HG03175 (cell line): ENCODE measurements around the gene ZNF44.
"Not testable (repeated sequence)": the region's sequence is repeated elsewhere in the genome, so short reads cannot be mapped to it uniquely, and the experiment has no call there.

ENCODE experiments used
- ATAC-seq: cut with Tn5 transposase; IDR thresholded peaks from one replicate; pipeline ENCODE4 v1.9.1; 2021; ENCODE audit warnings: mild to moderate bottlenecking, moderate library complexity; ENCODE audit not compliant: unreplicated experiment

ZNF44 gene

DNA sequence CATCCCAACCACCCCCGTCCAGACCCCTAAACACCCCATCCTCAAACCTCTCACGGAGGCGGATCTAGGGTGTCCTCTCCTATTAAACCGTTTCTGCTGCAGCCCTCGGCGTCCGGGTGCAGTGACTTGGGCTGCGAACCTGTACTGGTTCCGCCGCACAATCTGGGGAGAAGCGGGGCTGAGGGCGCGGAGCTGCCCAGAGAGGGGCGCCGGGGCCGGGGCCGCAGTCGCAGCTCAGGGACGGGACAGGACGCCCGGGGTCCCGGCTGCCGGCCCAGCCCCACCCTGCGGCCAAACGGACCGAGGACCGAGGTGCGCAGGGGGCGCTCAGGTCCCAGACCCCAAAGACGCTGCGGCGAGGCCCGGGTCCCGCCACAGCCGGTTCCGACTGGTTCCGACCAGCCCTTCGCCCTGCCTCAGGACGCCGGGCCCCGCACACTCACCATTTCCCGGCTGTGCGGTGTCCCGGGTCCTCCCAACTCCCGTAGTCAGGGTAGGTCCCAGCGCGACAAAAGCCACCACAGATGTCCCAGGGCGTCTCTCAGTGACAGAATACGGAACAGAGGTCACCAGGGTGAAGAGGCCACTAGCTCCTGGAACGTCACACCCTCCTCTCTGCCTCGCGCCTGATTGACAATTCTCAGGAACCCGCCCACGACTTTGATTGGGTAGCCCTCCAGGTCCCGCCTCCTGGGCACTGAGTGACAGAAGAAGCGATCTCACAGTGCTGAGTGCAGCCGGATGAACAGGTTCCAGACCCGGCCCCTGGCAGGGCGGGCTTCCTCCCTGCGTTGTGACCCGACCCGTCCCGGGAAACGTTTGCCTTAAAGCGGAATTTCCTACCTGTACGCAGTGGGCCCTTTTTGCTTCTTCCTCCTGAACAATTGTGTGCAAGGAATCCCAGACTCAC is at the start of gene ZNF44:
ZNF44 (minus strand) TSS at position 635 of the 910 bp plus-strand sequence; CDS start at position 446, 189 bp downstream.
- ATAC-seq = peak; percentile 93

DNA sequence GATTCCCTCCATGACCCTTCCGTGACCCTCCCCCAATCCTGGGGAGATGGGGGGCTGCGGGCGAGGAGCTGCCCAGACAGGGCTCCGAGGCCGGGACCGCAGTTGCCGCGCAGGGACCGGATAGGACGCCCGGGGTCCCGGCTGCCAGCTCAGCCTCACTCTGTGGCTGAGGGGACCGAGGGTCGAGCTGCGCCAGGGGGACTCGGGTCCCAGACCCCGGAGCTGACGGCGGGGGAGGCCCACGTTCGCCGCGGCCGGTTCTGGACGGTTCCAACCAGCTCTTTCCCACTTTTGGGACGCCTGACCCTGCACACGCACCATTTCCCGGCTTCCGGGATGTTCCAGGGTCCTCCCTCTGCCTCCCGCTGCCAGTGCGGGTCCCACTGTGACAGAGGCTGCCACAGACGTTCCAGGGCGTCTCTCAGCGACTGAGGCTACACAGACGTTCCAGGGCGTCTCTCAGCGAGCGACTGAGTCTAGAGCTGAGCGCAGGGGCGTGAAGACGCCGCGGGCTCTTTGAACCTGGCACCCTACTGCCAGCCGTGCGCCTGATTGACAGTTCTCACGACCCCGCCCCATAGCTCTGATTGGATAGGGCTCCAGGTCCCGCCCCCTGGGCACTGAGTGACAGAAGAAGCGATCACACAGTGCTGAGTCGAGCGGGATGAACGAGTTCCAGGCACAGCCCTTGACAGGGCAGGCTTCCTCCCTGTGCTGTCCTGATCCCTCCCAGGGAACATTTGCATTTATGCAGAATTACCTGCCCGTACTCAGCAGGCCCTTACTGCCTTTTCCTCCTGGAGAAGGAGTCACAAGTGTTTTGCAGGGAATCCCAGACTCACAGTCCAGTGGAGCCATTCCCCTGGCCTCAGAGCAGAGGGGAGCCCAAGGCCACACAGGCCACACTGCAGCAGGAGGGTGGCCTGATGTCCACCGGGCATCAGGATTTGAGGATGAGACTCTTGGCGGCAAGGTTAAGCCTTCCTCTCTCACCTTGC is 38.8 kb upstream of the ZNF44 start, which contains the start of gene ZNF563:
ZNF563 (minus strand) TSS at position 472 of the 998 bp plus-strand sequence; CDS start at position 321, 151 bp downstream.
- ATAC-seq = peak; percentile 97

DNA sequence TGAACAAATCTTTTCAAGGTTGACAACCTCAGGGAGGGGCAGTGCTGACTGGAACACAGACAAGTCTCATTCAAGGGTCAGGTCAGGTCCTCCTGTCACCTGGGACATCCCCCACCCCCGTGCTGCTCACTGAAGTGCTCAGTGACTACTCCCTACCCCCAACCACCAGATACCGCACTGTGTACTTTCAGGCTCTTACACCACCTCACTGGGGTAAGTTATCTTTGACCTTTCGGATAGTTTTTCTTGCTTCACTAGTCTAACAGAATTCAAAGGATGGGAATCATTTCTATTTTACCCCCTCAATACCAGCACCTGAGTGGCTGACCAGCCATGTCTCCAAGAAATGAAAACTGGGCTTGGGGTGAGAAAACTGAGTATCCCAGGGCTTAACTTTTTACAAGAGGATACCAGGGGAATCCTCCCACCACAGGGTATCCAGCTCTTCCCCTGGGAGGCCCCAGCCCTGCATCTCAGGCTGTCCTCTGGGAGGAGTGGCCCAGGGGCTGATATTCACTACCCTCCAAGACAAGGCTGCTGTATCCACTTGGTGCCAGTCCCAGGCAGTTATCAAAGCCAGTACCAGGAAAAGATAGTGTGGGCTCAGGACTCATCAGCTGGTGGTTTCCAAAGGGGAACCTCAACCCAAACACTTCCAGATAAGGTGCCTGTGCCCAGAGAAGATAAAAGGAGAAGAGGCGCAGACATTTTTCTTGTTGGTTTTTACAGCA is 36.7 kb upstream of the ZNF44 start:
- ATAC-seq = no peak

DNA sequence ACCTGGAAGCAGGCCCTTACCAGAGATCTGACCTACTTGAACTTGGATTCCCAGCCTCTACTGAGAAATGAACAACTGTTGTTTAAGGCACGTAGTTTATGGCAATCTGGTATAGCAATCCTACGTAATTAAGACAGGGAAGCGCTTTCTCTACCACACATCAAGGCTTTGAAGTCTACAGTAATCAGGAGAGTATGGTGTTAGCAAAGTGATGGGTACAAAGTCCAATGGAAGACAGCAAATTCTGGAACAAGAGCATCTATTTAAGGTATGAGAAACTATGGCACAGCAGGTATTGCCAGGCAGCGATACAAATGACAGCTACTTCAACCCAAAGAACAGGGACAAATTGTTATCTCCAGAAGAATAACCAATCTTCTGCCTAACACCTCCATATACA is 35.7 kb upstream of the ZNF44 start:
- no peak for ATAC-seq

DNA sequence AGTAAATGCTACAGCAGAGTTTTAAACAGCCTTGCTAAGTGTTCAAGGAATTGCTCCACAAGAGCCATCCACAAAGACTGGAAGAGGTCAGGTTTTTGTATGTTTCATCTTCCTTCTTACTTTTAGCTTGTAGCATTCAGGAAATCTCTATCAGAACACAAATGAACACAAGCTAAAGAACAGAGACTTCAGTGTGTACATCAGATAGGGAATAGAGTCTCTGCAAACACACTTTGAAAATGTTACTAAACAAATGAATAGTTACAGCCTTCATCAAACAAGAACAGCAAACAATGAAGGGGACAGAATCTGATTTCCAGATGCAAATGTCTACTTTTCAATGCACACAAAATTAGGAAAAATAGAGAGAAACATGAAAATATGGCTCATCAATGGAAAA is 31.0 kb upstream of the ZNF44 start:
- ATAC-seq = no peak

DNA sequence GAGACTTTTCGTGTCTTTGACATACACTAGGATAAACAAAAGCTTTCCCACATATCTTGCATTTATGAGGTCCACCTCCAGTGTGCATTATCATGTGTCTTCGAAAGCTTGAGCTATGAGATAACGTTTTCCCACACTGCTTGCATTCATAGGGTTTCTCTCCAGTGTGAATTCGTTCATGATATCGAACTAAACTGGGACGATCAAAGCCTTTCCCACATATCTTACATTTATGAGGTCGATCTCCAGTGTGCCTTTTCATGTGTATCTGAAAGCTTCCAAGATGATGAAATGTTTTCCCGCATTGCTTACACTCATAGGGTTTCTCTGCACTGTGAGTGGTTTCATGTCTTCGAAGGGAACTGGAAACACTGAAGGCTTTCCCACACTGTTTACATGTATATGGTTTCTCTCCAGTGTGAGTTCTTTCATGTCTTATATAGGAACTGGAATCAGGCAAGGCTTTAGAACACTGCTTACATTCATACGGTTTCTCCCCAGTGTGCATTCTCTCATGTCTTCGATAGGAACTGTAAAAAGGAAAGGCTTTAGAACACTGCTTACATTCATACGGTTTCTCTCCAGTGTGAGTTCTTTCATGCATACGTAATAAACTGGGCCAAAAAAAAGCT is 24.2 kb upstream of the ZNF44 start:
- ATAC-seq = no peak

DNA sequence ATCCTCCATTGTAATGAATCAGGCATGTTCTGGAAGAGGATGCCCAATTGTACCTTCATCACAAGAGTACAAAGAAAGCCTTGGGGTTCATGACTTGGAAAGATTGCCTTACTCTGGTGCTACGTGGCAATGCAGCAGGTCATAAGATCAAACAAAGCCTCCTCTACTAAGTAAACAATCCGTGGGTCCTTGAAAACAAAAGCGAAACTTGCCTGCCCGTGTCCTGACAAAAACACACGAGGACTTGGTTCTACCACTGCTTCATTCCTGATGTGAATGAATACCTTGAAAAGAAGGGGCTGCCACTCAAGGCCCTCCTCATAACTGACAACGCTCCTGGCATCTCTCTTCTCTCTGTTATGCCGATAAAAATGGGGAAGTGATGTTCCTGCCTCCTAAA is 19.9 kb upstream of the ZNF44 start:
- ATAC-seq = no peak

DNA sequence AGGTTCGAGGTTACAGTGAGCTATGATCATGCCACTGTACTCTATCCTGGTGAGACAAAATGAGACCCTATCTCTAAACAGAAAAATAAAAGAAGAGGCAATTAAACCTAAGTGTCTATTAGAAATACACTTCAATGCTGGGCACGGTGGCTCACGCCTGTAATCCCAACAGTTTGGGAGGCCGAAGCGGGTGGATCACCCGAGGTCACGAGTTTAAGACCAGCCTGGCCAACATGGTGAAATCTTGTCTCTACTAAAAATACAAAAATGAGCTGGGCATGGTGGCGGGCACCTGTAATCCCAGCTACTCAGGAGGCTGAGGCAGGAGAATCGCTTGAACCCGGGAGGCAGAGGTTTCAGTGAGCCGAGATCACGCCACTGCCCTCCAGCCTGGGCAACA is 14.2 kb upstream of the ZNF44 start:
- not testable (repeated sequence) for ATAC-seq

DNA sequence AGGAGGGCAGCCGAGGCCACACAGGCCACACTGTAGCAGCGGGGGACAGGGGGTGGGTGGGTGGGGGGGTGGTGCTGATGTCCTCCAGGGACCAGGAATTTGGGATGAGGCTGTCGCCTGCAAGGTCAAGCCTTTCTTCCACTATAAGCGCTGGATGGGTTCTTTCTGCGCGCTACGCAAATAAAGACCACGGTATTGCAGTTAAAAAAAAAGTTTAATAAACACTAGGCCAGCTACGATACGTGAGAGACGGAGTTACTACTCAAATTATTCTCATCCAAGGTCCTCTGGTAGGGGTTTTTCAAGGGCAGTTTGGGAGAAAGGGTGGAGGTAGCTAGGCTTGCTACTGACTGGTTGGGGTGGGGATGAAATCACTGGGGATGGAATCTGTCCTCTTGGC is 508 bp upstream of the ZNF44 start:
- ATAC-seq = no peak

DNA sequence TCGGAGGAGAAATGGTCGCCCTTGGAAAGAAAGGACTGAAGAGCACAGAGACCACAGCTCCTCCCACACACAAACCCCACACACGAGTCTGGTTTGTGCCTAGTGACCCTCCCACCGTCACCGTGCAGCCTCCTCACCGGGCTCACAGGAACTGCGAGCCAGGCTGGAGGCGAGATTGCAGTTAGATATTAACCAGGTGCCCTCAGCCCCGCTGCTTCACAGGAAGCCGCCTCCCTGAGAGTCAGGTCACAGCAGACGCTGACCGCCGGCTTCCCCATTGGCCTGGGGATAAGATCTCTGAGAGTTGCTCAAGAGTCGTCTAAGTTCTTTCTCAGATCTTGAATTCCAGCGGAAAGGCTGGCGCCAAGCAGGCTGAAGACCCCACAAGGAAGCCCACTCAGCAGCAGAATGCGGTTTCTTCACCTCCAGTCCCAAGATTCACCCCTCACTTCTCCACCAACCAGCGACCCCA is 870 bp downstream of the ZNF44 start:
- ATAC-seq = no peak

DNA sequence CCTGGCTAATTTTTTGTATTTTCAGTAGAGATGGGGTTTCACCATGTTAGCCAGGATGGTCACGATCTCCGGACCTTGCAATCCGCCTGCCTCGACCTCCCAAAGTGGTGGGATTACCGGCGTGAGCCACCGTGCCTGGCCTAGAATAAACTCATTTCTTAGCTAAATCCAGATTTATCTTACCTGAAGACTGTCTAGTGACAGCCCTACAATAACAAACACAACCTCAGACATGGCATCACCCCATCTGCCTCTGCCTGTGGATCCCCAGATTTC is 5.0 kb downstream of the ZNF44 start:
- ATAC-seq = no peak

DNA sequence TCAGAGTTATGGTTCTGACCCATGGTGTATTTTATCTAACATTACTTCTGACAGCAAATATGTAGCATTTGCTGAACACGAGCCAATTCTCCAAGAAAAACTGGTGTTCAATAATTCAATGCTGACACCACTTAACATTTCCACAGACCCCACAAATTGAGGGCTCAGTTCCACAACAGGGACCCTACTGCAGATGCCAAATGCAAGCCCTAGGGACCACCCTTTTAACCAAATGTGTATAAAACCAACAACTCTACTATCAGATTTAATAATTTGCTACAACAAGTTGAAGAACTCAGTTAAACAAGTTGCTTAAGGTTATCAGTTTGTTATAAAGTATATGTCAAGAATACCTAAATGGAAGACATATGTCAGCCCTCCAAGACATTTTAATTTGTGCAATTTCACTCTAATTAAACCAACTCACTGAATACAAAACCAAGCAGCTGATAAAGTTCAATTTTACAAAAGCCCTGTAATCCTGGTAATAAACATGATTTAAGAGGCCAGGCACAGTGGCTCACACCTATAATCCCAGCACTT is 6.7 kb downstream of the ZNF44 start:
- ATAC-seq = no peak

DNA sequence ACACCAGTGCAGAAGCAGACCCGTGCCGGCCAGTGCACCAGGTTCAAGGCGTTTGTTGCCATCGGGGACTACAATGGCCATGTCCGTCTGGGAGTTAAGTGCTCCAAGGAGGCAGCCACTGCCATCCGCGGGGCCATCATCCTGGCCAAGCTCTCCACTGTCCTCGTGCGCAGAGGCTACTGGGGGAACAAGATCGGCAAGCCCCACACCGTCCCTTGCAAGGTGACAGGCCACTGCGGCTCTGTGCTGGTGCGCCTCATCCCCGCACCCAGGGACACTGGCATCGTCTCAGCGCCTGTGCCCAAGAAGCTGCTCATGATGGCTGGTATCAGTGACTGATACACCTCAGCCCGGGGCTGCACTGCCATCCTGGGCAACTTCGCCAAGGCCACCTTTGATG is 10.1 kb downstream of the ZNF44 start:
- ATAC-seq = no peak

DNA sequence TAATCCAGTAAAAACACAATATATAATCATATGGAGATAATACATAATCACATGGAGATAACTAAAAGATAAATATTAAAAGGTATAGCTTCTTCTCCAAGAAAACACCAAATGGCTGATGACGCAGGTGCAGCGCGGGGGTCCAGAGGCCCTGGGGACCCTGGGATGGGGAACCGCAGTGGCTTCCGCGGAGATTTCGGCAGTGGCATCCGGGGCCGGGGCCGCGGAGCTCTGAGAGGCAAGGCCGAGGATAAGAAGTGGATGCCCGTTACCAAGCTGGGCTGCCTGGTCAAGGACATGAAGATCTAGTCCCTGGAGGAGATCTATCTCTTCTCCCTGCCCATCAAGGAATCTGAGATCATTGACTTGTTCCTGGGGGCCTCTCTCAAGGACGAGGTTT is 10.5 kb downstream of the ZNF44 start:
- ATAC-seq = no peak

DNA sequence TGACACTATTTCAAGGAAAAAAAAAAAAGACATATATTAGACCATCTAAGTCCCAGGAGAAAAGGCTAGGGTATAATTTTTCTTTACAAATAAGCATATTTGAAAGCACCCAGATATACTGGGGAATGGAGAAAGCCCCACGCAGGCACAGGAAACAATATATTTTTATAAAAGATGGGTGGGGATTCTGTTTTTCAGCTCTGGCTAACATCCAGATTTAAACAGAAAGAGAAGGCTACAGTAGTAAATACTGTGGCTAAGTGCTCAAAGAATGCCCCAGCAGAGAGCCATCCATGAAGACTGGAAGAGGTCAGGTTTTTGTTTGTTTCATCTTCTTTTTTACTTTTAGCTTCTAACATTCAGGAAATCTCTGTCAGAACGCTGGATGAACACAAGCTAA is 16.0 kb downstream of the ZNF44 start:
- ATAC-seq = no peak

DNA sequence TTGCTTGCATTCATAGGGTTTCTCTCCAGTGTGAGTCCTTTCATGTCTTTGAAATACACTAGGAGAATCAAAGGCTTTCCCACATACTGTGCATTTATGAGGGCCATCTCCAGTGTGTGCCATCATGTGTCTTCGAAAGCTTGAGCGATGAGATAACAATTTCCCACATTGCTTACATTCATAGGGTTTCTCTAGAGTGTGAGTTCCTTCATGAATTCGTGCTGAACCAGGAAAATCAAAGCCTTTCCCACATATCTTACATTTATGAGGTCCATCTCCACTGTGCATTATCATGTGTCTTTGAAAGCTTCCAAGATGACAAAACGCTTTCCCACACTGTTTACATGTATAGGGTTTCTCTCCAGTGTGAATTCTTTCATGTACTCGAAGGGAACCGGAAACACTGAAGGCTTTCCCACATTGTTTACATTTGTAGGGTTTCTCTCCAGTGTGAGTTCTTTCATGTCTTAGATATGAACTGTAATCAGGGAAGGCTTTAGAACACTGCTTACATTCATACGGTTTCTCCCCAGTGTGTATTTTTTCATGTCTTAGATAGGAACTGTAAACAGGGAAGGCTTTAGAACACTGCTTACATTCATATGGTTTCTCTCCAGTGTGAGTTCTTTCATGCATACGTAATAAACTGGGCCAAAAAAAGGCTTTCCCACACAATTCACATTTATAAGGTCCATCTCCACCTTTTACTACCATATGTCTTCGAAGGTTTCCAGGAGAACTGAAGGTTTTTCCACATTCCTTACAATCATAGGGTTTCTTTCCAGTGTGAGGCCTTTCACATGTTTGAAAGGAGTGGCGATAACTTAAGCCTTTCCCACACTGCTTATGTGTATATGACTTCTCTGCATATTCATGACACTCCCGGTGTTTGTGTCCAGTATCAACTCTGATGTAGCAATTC is 21.4 kb downstream of the ZNF44 start:
- ATAC-seq = no peak

DNA sequence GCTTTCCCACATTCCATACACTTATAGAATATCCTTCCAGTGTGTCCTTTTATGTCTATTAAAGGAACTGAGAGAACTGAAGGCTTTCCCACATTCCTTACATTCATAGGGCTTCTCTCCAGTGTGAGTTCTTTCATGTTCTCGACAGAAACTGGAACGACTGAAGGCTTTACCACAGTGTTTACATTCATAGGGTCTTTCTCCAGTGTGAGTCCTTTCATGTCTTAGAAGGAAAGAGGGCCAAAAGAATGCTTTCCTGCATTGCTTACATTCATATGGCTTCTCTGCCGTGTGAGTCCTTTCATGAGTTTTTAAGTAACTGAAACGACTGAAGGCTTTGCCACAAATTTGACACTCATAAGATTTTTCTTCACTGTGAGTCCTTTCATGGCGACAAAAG is 22.3 kb downstream of the ZNF44 start:
- no peak for ATAC-seq

DNA sequence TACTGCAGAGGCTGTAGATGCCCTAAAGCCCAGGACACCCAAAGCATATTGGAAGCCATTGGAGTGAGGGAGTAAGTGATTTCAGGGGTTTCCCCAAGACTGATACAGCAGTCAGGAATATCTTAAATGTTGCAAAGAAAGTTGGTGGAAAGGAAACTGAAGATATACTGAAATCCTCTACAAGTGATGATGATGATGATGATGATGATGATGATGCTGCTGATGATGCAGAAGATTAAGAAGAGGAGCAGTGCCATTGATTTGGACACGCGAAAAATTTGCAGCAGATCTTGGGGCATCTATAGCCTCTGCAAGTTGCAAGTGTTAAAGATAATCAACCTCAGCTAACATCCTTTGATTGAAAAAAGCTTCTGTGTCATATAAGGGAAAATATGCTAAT is 23.8 kb downstream of the ZNF44 start:
- no peak for ATAC-seq
